HEK293 (cell line): ENCODE results near the gene GRID2.

Source experiments
- ZNF155 ChIP-seq: fragments of 450-650 bp; formaldehyde crosslinking; IDR thresholded peaks from 2 replicates; pipeline ENCODE4 v1.5.1; 2016; ENCODE audit warnings: missing biosample characterization, missing genetic modification characterization
- ZNF175 ChIP-seq: fragments of 450-650 bp; formaldehyde crosslinking; IDR thresholded peaks from 2 replicates; pipeline ENCODE4 v1.5.1; 2016; ENCODE audit warnings: missing biosample characterization, missing genetic modification characterization
- ZNF398 ChIP-seq: fragments of 450-650 bp; formaldehyde crosslinking; IDR thresholded peaks from 2 replicates; pipeline ENCODE4 v1.5.1; 2017; ENCODE audit warnings: missing biosample characterization, missing genetic modification characterization
- ZNF549 ChIP-seq: fragments of 450-650 bp; IDR thresholded peaks from 2 replicates; pipeline ENCODE4 v1.5.1; 2018; ENCODE audit warnings: missing biosample characterization, missing genetic modification characterization, mild to moderate bottlenecking, inconsistent platforms, moderate library complexity
- ZNF561 ChIP-seq: fragments of 450-650 bp; IDR thresholded peaks from 2 replicates; pipeline ENCODE4 v1.5.1; 2018; ENCODE audit warnings: missing biosample characterization, missing genetic modification characterization, borderline replicate concordance
- ZNF747 ChIP-seq: fragments of 450-650 bp; formaldehyde crosslinking; IDR thresholded peaks from 2 replicates; pipeline ENCODE4 v1.5.1; 2016; ENCODE audit warnings: missing biosample characterization, missing genetic modification characterization
- ZNF76 ChIP-seq: fragments of 450-650 bp; formaldehyde crosslinking; IDR thresholded peaks from 2 replicates; pipeline ENCODE4; 2016; ENCODE audit warnings: low read depth, missing biosample characterization, missing genetic modification characterization, borderline replicate concordance
- TF ChIP-seq, protein P1 (sequence below): fragments of 450-650 bp; formaldehyde crosslinking; IDR thresholded peaks from 2 replicates; pipeline ENCODE4 v1.5.1; 2016; ENCODE audit warnings: missing biosample characterization, missing genetic modification characterization
- TF ChIP-seq, protein P2 (sequence below): fragments of 450-650 bp; formaldehyde crosslinking; IDR thresholded peaks from 2 replicates; pipeline ENCODE4 v1.5.1; 2016; ENCODE audit warnings: missing biosample characterization, missing genetic modification characterization
- TF ChIP-seq, protein P3 (sequence below): fragments of 450-650 bp; formaldehyde crosslinking; IDR thresholded peaks from 2 replicates; pipeline ENCODE4 v1.5.1; 2017; ENCODE audit warnings: missing biosample characterization, missing genetic modification characterization
- TF ChIP-seq, protein P4 (sequence below): fragments of 450-650 bp; formaldehyde crosslinking; IDR thresholded peaks from 2 replicates; pipeline ENCODE4 v1.5.1; 2017; ENCODE audit warnings: missing biosample characterization, mild to moderate bottlenecking, missing genetic modification characterization, moderate library complexity

GRCh38 chr4:92522356-92522755 is 218.6 kb downstream of the GRID2 start:
- TF ChIP-seq, protein P1, sequence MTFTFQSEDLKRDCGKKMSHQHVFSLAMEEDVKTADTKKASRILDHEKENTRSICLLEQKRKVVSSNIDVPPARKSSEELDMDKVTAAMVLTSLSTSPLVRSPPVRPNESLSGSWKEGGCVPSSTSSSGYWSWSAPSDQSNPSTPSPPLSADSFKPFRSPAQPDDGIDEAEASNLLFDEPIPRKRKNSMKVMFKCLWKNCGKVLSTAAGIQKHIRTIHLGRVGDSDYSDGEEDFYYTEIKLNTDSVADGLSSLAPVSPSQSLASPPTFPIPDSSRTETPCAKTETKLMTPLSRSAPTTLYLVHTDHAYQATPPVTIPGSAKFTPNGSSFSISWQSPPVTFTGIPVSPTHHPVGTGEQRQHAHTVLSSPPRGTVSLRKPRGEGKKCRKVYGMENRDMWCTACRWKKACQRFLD, result no peak
- TF ChIP-seq, protein P2, sequence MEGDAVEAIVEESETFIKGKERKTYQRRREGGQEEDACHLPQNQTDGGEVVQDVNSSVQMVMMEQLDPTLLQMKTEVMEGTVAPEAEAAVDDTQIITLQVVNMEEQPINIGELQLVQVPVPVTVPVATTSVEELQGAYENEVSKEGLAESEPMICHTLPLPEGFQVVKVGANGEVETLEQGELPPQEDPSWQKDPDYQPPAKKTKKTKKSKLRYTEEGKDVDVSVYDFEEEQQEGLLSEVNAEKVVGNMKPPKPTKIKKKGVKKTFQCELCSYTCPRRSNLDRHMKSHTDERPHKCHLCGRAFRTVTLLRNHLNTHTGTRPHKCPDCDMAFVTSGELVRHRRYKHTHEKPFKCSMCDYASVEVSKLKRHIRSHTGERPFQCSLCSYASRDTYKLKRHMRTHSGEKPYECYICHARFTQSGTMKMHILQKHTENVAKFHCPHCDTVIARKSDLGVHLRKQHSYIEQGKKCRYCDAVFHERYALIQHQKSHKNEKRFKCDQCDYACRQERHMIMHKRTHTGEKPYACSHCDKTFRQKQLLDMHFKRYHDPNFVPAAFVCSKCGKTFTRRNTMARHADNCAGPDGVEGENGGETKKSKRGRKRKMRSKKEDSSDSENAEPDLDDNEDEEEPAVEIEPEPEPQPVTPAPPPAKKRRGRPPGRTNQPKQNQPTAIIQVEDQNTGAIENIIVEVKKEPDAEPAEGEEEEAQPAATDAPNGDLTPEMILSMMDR, result no peak
- TF ChIP-seq ZNF76 (no peak), ZNF175 (tag by site-specific recombination) (no peak), ZNF398 (tag by site-specific recombination) (no peak), ZNF155 (no peak), ZNF747 (tag by site-specific recombination) (no peak), ZNF549 (tag by site-specific recombination) (no peak), ZNF561 (no peak)
- TF ChIP-seq, protein P3, sequence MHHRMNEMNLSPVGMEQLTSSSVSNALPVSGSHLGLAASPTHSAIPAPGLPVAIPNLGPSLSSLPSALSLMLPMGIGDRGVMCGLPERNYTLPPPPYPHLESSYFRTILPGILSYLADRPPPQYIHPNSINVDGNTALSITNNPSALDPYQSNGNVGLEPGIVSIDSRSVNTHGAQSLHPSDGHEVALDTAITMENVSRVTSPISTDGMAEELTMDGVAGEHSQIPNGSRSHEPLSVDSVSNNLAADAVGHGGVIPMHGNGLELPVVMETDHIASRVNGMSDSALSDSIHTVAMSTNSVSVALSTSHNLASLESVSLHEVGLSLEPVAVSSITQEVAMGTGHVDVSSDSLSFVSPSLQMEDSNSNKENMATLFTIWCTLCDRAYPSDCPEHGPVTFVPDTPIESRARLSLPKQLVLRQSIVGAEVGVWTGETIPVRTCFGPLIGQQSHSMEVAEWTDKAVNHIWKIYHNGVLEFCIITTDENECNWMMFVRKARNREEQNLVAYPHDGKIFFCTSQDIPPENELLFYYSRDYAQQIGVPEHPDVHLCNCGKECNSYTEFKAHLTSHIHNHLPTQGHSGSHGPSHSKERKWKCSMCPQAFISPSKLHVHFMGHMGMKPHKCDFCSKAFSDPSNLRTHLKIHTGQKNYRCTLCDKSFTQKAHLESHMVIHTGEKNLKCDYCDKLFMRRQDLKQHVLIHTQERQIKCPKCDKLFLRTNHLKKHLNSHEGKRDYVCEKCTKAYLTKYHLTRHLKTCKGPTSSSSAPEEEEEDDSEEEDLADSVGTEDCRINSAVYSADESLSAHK (tag by site-specific recombination), result no peak
- TF ChIP-seq, protein P4, sequence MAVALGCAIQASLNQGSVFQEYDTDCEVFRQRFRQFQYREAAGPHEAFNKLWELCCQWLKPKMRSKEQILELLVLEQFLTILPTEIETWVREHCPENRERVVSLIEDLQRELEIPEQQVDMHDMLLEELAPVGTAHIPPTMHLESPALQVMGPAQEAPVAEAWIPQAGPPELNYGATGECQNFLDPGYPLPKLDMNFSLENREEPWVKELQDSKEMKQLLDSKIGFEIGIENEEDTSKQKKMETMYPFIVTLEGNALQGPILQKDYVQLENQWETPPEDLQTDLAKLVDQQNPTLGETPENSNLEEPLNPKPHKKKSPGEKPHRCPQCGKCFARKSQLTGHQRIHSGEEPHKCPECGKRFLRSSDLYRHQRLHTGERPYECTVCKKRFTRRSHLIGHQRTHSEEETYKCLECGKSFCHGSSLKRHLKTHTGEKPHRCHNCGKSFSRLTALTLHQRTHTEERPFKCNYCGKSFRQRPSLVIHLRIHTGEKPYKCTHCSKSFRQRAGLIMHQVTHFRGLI (tag by site-specific recombination), result no peak
